Activated CD4-positive, alpha-beta T cell treated with anti-CD3 and anti-CD28 coated beads for 24 hours (primary cell): ENCODE measurements around the gene CFAP46.
"Not testable (repeated sequence)": the region's sequence is repeated elsewhere in the genome, so short reads cannot be mapped to it uniquely, and the experiment has no call there.

Experiments used
- DNase-seq, 2 donors: peaks; one replicate each; pipeline ENCODE4 v3.0.0-alpha.2; 2020; ENCODE audit warnings: low read depth in 2 of 2

CFAP46 gene

GRCh38 chr10:132788180-132788830, 154.1 kb downstream of the CFAP46 start:
- no peak for DNase-seq

- no peak for DNase-seq
These were observed 154.7 kb downstream of the CFAP46 start for GRCh38 chr10:132787495-132788179.

- no peak for DNase-seq
These were observed 155.4 kb downstream of the CFAP46 start for GRCh38 chr10:132786884-132787494.

GRCh38 chr10:132786476-132786883, 155.9 kb downstream of the CFAP46 start:
- no peak for DNase-seq

- DNase-seq = no peak
These were observed 156.5 kb downstream of the CFAP46 start, which contains the start of gene NKX6-2 for GRCh38 chr10:132785723-132786475. NKX6-2 (minus strand) TSS chr10:132786147; CDS start chr10:132785948, 199 bp downstream.

- no peak for DNase-seq
These were observed 157.3 kb downstream of the CFAP46 start for GRCh38 chr10:132784866-132785722.

- no peak for DNase-seq
These were observed 158.2 kb downstream of the CFAP46 start for GRCh38 chr10:132783940-132784865.

GRCh38 chr10:132783165-132783939, 159.0 kb downstream of the CFAP46 start:
- no peak for DNase-seq

GRCh38 chr10:132781556-132781955, 160.8 kb downstream of the CFAP46 start:
- DNase-seq = no peak

GRCh38 chr10:132780356-132780755, 162.0 kb downstream of the CFAP46 start:
- no peak for DNase-seq

- DNase-seq = no peak
These were observed 162.6 kb downstream of the CFAP46 start for GRCh38 chr10:132779549-132780294.

- DNase-seq = no peak
These were observed 164.9 kb downstream of the CFAP46 start for GRCh38 chr10:132777441-132777840.

GRCh38 chr10:132776821-132777220, 165.5 kb downstream of the CFAP46 start:
- no peak for DNase-seq

GRCh38 chr10:132776186-132776585, 166.2 kb downstream of the CFAP46 start:
- no peak for DNase-seq

GRCh38 chr10:132774902-132775863, 167.2 kb downstream of the CFAP46 start:
- no peak for DNase-seq

- DNase-seq = no peak
These were observed 168.0 kb downstream of the CFAP46 start for GRCh38 chr10:132774181-132774901.

GRCh38 chr10:132772816-132773215, 169.6 kb downstream of the CFAP46 start:
- not testable (repeated sequence) for DNase-seq
